ENCODE measurements around the gene GLI3. TPM values are rescaled to one million over a fixed set of nuclear protein-coding genes. Genes with fewer than 3 reads are reported as not detected.

The GLI3 gene
- total and polyA plus RNA-seq, 11 donors = 0.50 to 14.4 (median 5.7) TPM

DNA sequence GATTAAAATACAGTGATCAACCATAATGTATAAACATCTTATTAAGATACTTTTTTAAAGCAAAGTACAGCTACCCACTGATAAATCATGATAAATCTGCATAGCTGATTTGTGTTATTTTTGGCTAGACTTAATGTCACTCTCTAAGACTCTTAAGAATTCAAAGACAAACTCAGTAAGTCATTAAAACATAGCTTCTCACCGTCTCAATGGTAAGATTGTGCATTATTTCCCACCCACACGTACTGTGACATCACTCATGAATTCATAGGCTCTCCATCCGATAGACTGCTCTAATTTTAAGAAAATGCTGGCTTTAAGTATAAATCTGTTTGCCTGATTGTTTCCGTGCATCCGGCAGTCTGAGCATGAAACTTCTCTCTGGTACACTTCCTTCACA is 266.1 kb downstream of the GLI3 start:
- no peak for DNase-seq
- Histone ChIP-seq H3K9me3 (no peaks in the 10 kb centered on the region), H3K27ac (no peak overlapping the region), H3K4me3 (no peak overlapping the region), H3K27me3 (no peaks in the 10 kb centered on the region), H3K4me1 (no peaks in the 10 kb centered on the region), H3K36me3 (peaks cover 0 to 43% (median 5%) of the 10 kb centered on the region in 9 donors)
- 88 to 95% (median 93%) methylated on average over 5 of the region's 5 CpGs for WGBS, 4 donors
- no peak for TF ChIP-seq POLR2A (IDR thresholded peaks at IDR 0.05)
- TF ChIP-seq, protein P1, sequence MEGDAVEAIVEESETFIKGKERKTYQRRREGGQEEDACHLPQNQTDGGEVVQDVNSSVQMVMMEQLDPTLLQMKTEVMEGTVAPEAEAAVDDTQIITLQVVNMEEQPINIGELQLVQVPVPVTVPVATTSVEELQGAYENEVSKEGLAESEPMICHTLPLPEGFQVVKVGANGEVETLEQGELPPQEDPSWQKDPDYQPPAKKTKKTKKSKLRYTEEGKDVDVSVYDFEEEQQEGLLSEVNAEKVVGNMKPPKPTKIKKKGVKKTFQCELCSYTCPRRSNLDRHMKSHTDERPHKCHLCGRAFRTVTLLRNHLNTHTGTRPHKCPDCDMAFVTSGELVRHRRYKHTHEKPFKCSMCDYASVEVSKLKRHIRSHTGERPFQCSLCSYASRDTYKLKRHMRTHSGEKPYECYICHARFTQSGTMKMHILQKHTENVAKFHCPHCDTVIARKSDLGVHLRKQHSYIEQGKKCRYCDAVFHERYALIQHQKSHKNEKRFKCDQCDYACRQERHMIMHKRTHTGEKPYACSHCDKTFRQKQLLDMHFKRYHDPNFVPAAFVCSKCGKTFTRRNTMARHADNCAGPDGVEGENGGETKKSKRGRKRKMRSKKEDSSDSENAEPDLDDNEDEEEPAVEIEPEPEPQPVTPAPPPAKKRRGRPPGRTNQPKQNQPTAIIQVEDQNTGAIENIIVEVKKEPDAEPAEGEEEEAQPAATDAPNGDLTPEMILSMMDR (IDR thresholded peaks at IDR 0.05) = no peak
- intact Hi-C loops (cut with DNase I) = loop anchor here in 7 of 10 donors (10.0 kb wide), 5 partner anchors 334 to 874 kb away; no protein-coding TSS in a partner anchor
- ATAC-seq = no peak

GRCh38 chr7:41969561-41970105 is 267.4 kb downstream of the GLI3 start:
- Histone ChIP-seq H3K4me3 (no peak overlapping the region), H3K27ac (no peak overlapping the region), H3K9me3 (no peaks in the 10 kb centered on the region), H3K36me3 (peaks cover 0 to 54% (median 5%) of the 10 kb centered on the region in 9 donors), H3K27me3 (no peaks in the 10 kb centered on the region), H3K4me1 (no peaks in the 10 kb centered on the region)
- intact Hi-C loops (cut with DNase I) = loop anchor here in 7 of 10 donors (10.0 kb wide), 5 partner anchors 335 to 875 kb away; no protein-coding TSS in a partner anchor
- no peak for ATAC-seq
- DNase-seq = no peak
- TF ChIP-seq, protein P1 (IDR thresholded peaks at IDR 0.05) = no peak
- no peak for TF ChIP-seq POLR2A (IDR thresholded peaks at IDR 0.05)
- 93 to 96% (median 95%) methylated on average over 1 of the region's 1 CpG for WGBS, 4 donors

- H3K27me3 ChIP-seq = no peaks in the 10 kb centered on the region
- H3K9me3 ChIP-seq = no peaks in the 10 kb centered on the region
- DNase-seq = no peak
- no peak overlapping the region for H3K4me3 ChIP-seq
- H3K36me3 ChIP-seq = peaks cover 0 to 56% (median 4%) of the 10 kb centered on the region in 9 donors
- 78 to 94% (median 86%) methylated on average over 3 of the region's 3 CpGs for WGBS, 4 donors
- no peak overlapping the region for H3K27ac ChIP-seq
- ATAC-seq = peak in 1 of 4 donors; percentile 25
- intact Hi-C loops (cut with DNase I) = no loop called here
- no peaks in the 10 kb centered on the region for H3K4me1 ChIP-seq
- no peak for TF ChIP-seq POLR2A (IDR thresholded peaks at IDR 0.05)
- TF ChIP-seq, protein P1 (IDR thresholded peaks at IDR 0.05) = no peak
Measured at GRCh38 chr7:41967156-41967555, 269.9 kb downstream of the GLI3 start.

DNA sequence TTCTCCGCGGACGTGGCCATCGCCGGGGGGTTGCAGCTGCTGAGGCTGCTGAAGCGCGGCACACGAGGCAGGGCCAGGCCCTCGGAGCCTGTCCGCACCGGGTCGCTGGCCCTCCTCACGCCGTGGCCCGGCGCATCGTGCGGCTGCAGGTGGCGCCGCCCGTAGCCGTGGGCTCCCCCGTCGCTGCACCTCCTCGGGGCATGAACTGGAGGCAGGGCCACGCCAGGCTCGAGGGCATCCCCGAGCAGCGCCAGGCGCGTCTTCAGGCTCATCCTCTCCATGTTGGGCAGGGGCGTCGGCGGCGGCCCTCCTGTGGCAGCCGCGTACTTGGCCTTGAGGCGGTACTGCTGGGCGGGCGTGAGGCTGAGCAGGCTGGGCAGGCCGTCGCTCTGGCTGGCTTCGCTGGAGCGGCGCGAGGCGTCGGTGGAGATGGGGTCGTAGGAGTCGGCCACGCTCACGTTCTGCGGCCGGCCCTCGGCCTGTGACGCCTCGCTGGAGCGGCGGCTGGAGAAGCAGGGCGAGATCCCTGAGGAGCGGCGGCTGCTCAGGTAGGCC is 271.0 kb downstream of the GLI3 start:
- no peak overlapping the region for H3K27ac ChIP-seq
- DNase-seq = no peak

More for the DNA sequence above, 271.0 kb downstream of the GLI3 start:
- peaks cover 0 to 6% (median 0%) of the 10 kb centered on the region in 9 donors for H3K27me3 ChIP-seq
- WGBS, 4 donors = 98 to 99% (median 98%) methylated on average over 24 to 62 of the region's 62 CpGs
- no peak for ATAC-seq
- no peaks in the 10 kb centered on the region for H3K9me3 ChIP-seq
- H3K4me3 ChIP-seq = no peak overlapping the region
- intact Hi-C loops (cut with DNase I) = no loop called here
- TF ChIP-seq, protein P1 (IDR thresholded peaks at IDR 0.05) = no peak
- no peak for TF ChIP-seq POLR2A (IDR thresholded peaks at IDR 0.05)
- peaks cover 0 to 45% (median 3%) of the 10 kb centered on the region in 9 donors for H3K36me3 ChIP-seq
- no peaks in the 10 kb centered on the region for H3K4me1 ChIP-seq

Data from heart left ventricle (tissue), 16 donors.